GM12878 (cell line): ENCODE data around the gene WSCD1. TPM values are rescaled to one million over a fixed set of nuclear protein-coding genes. Genes with fewer than 3 reads are reported as not detected.

Experiments
- NR2C2 ChIP-seq: IDR thresholded peaks from 2 replicates; pipeline ENCODE4 v1.6.1; 2011; ENCODE audit warnings: borderline replicate concordance, low read depth; ENCODE audit not compliant: control insufficient read depth, insufficient read length
- polyA plus RNA-seq, 11 experiments: library from polyadenylated mRNA; depleted of rRNA in 4 of 11; unstranded in 6 of 11; stranded (reverse) in 5 of 11; fragments of >200 nt; fragmentation: Nextera tagmentation in 4 of 11; fragmentation: Illumina TruSeq in 1 of 11; extraction: Ambion mirVana in 4 of 11; extraction: Trizol in 1 of 11; gene quantifications; 1 replicate in 1 of 11; 2 replicates in 10 of 11; pipeline versions ENCODE4 v1.2.1 to v1.2.3, GENCODE V29; 2011 to 2016; ENCODE audit warnings: inconsistent platforms in 2 of 11, missing spikeins in 2 of 11, low read depth in 1 of 11
- total RNA-seq, 4 experiments: library from RNA; depleted of rRNA in 3 of 4; stranded (reverse); fragments of >200 nt in 3 of 4; fragmentation: Illumina TruSeq in 1 of 4; extraction: Trizol in 1 of 4; gene quantifications; 2 replicates each; pipeline versions ENCODE4 v1.2.1 to v1.2.3, GENCODE V29; 2013 to 2021

WSCD1 gene
- total and polyA plus RNA-seq, 10 of the 15 experiments (the other 5 are each of a cell fraction or from before 2014, with no cell fraction given) = 0.01 to 0.16 TPM; not detected in 8

- TF ChIP-seq NR2C2 = no peak
These were observed 103.5 kb downstream of the WSCD1 start (continued) for GRCh38 chr17:6173653-6174052.
